H9 (cell line): ENCODE data around the gene CRACR2A. TPM values are rescaled to one million over a fixed set of nuclear protein-coding genes. Genes with fewer than 3 reads are reported as not detected.

Experiments used
- DNase-seq: peaks from one replicate; pipeline ENCODE4 v3.0.0-alpha.2; 2017
- H2AFZ ChIP-seq: one replicate; pipeline ENCODE4 v1.6.1; 2013; ENCODE audit warnings: mild to moderate bottlenecking, low read length, control low read depth, moderate library complexity
- H2AK5ac ChIP-seq: 2 replicates; pipeline ENCODE4 v1.6.1; 2013; ENCODE audit warnings: low read length, control low read depth, mixed read lengths; ENCODE audit not compliant: insufficient read length
- H2BK120ac ChIP-seq: one replicate; pipeline ENCODE4 v1.6.1; 2013; ENCODE audit warnings: low read depth, mild to moderate bottlenecking, low read length, control low read depth, inconsistent platforms; ENCODE audit not compliant: poor library complexity, severe bottlenecking
- H2BK12ac ChIP-seq: 2 replicates; pipeline ENCODE4 v1.6.1; 2013; ENCODE audit warnings: low read length, control low read depth, mixed read lengths, low read depth; ENCODE audit not compliant: insufficient read length
- H2BK15ac ChIP-seq: 2 replicates; pipeline ENCODE4 v1.6.1; 2013; ENCODE audit warnings: low read depth, low read length, control low read depth
- H2BK20ac ChIP-seq: one replicate; pipeline ENCODE4 v1.6.1; 2013; ENCODE audit warnings: low read depth, mild to moderate bottlenecking, low read length, control low read depth, inconsistent platforms; ENCODE audit not compliant: poor library complexity, severe bottlenecking
- H2BK5ac ChIP-seq: 2 replicates; pipeline ENCODE4 v1.6.1; 2013; ENCODE audit warnings: low read length, control low read depth, mixed read lengths; ENCODE audit not compliant: insufficient read length
- H3K14ac ChIP-seq: 2 replicates; pipeline ENCODE4 v1.6.1; 2013; ENCODE audit warnings: low read length, control low read depth; ENCODE audit not compliant: insufficient read depth
- H3K18ac ChIP-seq: 2 replicates; pipeline ENCODE4 v1.6.1; 2013; ENCODE audit warnings: low read depth, mild to moderate bottlenecking, mixed read lengths, low read length, control low read depth; ENCODE audit not compliant: insufficient read length
- H3K23ac ChIP-seq: 2 replicates; pipeline ENCODE4 v1.6.1; 2013; ENCODE audit warnings: low read length, control low read depth, mixed read lengths, low read depth; ENCODE audit not compliant: insufficient read length
- H3K23me2 ChIP-seq: 2 replicates; pipeline ENCODE4 v1.6.1; 2013; ENCODE audit warnings: low read depth, mild to moderate bottlenecking, mixed read lengths, low read length, control low read depth; ENCODE audit not compliant: insufficient read length, poor library complexity, severe bottlenecking
- H3K27ac ChIP-seq: 2 replicates; pipeline ENCODE4 v1.5.1; 2013; ENCODE audit warnings: low read length, control low read depth, mixed read lengths, low read depth; ENCODE audit not compliant: insufficient read length
- H3K27me3 ChIP-seq: 2 replicates; pipeline ENCODE4 v1.6.1; 2013; ENCODE audit warnings: low read length, control low read depth, inconsistent platforms; ENCODE audit not compliant: insufficient read depth
- H3K4ac ChIP-seq: 2 replicates; pipeline ENCODE4 v1.6.1; 2013; ENCODE audit warnings: low read depth, mild to moderate bottlenecking, control low read depth, inconsistent platforms, low read length, moderate library complexity
- H3K4me1 ChIP-seq: 2 replicates; pipeline ENCODE4 v1.6.1; 2013; ENCODE audit warnings: low read length, control low read depth, inconsistent platforms; ENCODE audit not compliant: insufficient read depth
- H3K4me2 ChIP-seq: 2 replicates; pipeline ENCODE4 v1.6.1; 2013; ENCODE audit warnings: low read length, control low read depth, mixed read lengths; ENCODE audit not compliant: insufficient read length, insufficient read depth
- H3K56ac ChIP-seq: 2 replicates; pipeline ENCODE4 v1.6.1; 2013; ENCODE audit warnings: low read depth, mild to moderate bottlenecking, mixed read lengths, low read length, control low read depth; ENCODE audit not compliant: insufficient read length
- H3K79me1 ChIP-seq: 2 replicates; pipeline ENCODE4 v1.6.1; 2013; ENCODE audit warnings: low read depth, mild to moderate bottlenecking, moderate library complexity, low read length, control low read depth, inconsistent platforms; ENCODE audit not compliant: insufficient read depth, poor library complexity, severe bottlenecking
- H3K79me2 ChIP-seq: 2 replicates; pipeline ENCODE4 v1.6.1; 2013; ENCODE audit warnings: low read length, control low read depth, inconsistent platforms; ENCODE audit not compliant: insufficient read depth
- H3K9ac ChIP-seq: 2 replicates; pipeline ENCODE4 v1.6.1; 2013; ENCODE audit warnings: low read length, control low read depth, mixed read lengths; ENCODE audit not compliant: insufficient read length; ENCODE audit errors: extremely low read depth
- H3K9me3 ChIP-seq: one replicate; pipeline ENCODE4 v1.6.1; 2013; ENCODE audit warnings: low read depth, low read length, inconsistent platforms; ENCODE audit not compliant: control insufficient read depth
- H3T11ph ChIP-seq: one replicate; pipeline ENCODE4 v1.6.1; 2013; ENCODE audit warnings: mild to moderate bottlenecking, low read length, control low read depth, inconsistent platforms
- H4K20me1 ChIP-seq: one replicate; pipeline ENCODE4 v1.6.1; 2013; ENCODE audit not compliant: control insufficient read depth, insufficient read length, insufficient read depth
- H4K5ac ChIP-seq: 2 replicates; pipeline ENCODE4 v1.6.1; 2013; ENCODE audit warnings: low read depth, mild to moderate bottlenecking, mixed read lengths, low read length, control low read depth; ENCODE audit not compliant: insufficient read length
- H4K8ac ChIP-seq: replicated peaks from 2 replicates; pipeline ENCODE4 v1.6.1; 2013; ENCODE audit warnings: low read length, control low read depth, mixed read lengths, low read depth; ENCODE audit not compliant: insufficient read length
- H4K91ac ChIP-seq: 2 replicates; pipeline ENCODE4 v1.6.1; 2013; ENCODE audit warnings: low read depth, mild to moderate bottlenecking, moderate library complexity, mixed read lengths, low read length, control low read depth; ENCODE audit not compliant: insufficient read length
- H3K27ac Mint-ChIP-seq, 3 experiments: 2 replicates in 2 of 3; 3 replicates in 1 of 3; pipeline ENCODE4 v1.8.0; 2020 to 2021; ENCODE audit warnings: mixed read lengths in 3 of 3, mild to moderate bottlenecking in 1 of 3, moderate library complexity in 1 of 3
- H3K27me3 Mint-ChIP-seq: 2 replicates; pipeline ENCODE4 v1.8.0; 2021; ENCODE audit warnings: low read depth, mild to moderate bottlenecking, moderate library complexity, mixed read lengths
- H3K36me3 Mint-ChIP-seq, 3 experiments: 2 replicates in 2 of 3; 3 replicates in 1 of 3; pipeline ENCODE4 v1.8.0; 2020 to 2021; ENCODE audit warnings: low read depth in 3 of 3, mixed read lengths in 3 of 3; ENCODE audit not compliant: insufficient read depth in 1 of 3
- H3K4me1 Mint-ChIP-seq, 2 experiments: 2 replicates each; pipeline ENCODE4 v1.8.0; 2020; ENCODE audit warnings: mixed read lengths in 2 of 2
- H3K4me3 Mint-ChIP-seq, 2 experiments: 2 replicates in 1 of 2; 3 replicates in 1 of 2; pipeline ENCODE4 v1.8.0; 2020 to 2021; ENCODE audit warnings: mild to moderate bottlenecking in 2 of 2, mixed read lengths in 2 of 2, moderate library complexity in 1 of 2
- H3K9me3 Mint-ChIP-seq, 2 experiments: 2 replicates in 1 of 2; 3 replicates in 1 of 2; pipeline ENCODE4 v1.8.0; 2020; ENCODE audit warnings: mild to moderate bottlenecking in 2 of 2, mixed read lengths in 2 of 2, moderate library complexity in 1 of 2
- WGBS: extraction: QIAGEN DNeasy Blood & Tissue Kit; methylation state at CpG from one replicate; pipeline ENCODE4 v1.1.7; 2013; ENCODE audit warnings: missing lambda C conversion rate, low lambda C conversion rate, mixed read lengths; ENCODE audit not compliant: insufficient read length; ENCODE audit errors: extremely low coverage; 5-methylcytosine and 5-hydroxymethylcytosine counted together
- total RNA-seq: library from RNA; stranded (reverse); gene quantifications from 2 replicates; pipeline ENCODE4 v1.2.1, GENCODE V29; 2021
- TF ChIP-seq, protein P1 (sequence below): fragments of 200-600 bp; sonication (generic); conservative IDR thresholded peaks from 3 replicates; pipeline ENCODE4 v1.8.0; 2021; ENCODE audit warnings: antibody characterized with exemption, mild to moderate bottlenecking

Gene CRACR2A
- total RNA-seq, 1 experiment from 2014 or later: 2.0 TPM

DNA sequence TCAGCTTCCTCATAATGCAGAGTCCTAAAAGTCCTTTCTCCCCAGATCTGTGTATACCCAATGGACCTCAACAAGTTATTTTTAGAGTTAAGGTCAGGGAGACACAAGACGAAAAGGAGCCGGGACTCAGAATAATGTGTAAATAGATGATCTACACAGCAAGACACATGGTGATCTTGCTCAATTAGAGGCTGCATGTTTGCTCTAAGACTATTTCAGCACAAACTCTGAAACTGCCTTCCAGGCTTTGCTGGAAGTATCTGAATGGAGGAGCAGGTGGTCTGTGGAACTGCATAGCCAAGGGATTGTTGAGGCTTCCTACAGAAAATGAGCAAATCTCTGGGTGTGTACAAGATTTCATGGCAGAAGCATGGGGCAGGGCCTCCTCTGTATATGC is 80.8 kb downstream of the CRACR2A start:
- H3K9me3 ChIP-seq: no peaks in the 10 kb centered on the region
- H4K5ac ChIP-seq: no peak overlapping the region
- H4K8ac ChIP-seq: no peak overlapping the region
- no CpG with 5 or more reads among the region's 2 CpGs for whole genome bisulfite sequencing
- no peak for DNase-seq
- H2BK12ac ChIP-seq: no peak overlapping the region
- no peaks in the 10 kb centered on the region for H3K27me3 ChIP-seq
- Mint-ChIP-seq H3K4me3 (no peak overlapping the region), H3K9me3 (no peaks in the 10 kb centered on the region), H3K27me3 (no peaks in the 10 kb centered on the region), H3K4me1 (peaks cover 5 to 12% of the 10 kb centered on the region in 2 experiments), H3K27ac (no peak overlapping the region), H3K36me3 (no peaks in the 10 kb centered on the region)
- no peak overlapping the region for H3K9ac ChIP-seq
- no peak overlapping the region for H3K27ac ChIP-seq
- no peaks in the 10 kb centered on the region for H4K20me1 ChIP-seq
- H3K4me1 ChIP-seq: no peaks in the 10 kb centered on the region
- H3K79me2 ChIP-seq: no peaks in the 10 kb centered on the region
- TF ChIP-seq, protein P1, sequence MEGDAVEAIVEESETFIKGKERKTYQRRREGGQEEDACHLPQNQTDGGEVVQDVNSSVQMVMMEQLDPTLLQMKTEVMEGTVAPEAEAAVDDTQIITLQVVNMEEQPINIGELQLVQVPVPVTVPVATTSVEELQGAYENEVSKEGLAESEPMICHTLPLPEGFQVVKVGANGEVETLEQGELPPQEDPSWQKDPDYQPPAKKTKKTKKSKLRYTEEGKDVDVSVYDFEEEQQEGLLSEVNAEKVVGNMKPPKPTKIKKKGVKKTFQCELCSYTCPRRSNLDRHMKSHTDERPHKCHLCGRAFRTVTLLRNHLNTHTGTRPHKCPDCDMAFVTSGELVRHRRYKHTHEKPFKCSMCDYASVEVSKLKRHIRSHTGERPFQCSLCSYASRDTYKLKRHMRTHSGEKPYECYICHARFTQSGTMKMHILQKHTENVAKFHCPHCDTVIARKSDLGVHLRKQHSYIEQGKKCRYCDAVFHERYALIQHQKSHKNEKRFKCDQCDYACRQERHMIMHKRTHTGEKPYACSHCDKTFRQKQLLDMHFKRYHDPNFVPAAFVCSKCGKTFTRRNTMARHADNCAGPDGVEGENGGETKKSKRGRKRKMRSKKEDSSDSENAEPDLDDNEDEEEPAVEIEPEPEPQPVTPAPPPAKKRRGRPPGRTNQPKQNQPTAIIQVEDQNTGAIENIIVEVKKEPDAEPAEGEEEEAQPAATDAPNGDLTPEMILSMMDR: no peak
- no peak overlapping the region for H2BK120ac ChIP-seq
- H4K91ac ChIP-seq: no peak overlapping the region
- no peak overlapping the region for H2AK5ac ChIP-seq
- no peak overlapping the region for H3K4me2 ChIP-seq
- no peak overlapping the region for H3K18ac ChIP-seq
- H3K14ac ChIP-seq: no peak overlapping the region
- H2BK20ac ChIP-seq: no peak overlapping the region
- H3K56ac ChIP-seq: no peak overlapping the region
- H3K79me1 ChIP-seq: no peaks in the 10 kb centered on the region
- no peak overlapping the region for H2BK5ac ChIP-seq
- H3T11ph ChIP-seq: no peak overlapping the region
- H2BK15ac ChIP-seq: no peak overlapping the region
- no peak overlapping the region for H3K23ac ChIP-seq
- no peaks in the 10 kb centered on the region for H3K23me2 ChIP-seq
- H3K4ac ChIP-seq: no peak overlapping the region
- no peak overlapping the region for H2AFZ ChIP-seq
